Measurements from ENCODE around the gene TEAD3.

Gene TEAD3

GRCh38 chr6:35492258-35492973 is 4.5 kb downstream of the TEAD3 start:
- DNase-seq (ENCODE audit: low read depth, low spot score): no peak

DNA sequence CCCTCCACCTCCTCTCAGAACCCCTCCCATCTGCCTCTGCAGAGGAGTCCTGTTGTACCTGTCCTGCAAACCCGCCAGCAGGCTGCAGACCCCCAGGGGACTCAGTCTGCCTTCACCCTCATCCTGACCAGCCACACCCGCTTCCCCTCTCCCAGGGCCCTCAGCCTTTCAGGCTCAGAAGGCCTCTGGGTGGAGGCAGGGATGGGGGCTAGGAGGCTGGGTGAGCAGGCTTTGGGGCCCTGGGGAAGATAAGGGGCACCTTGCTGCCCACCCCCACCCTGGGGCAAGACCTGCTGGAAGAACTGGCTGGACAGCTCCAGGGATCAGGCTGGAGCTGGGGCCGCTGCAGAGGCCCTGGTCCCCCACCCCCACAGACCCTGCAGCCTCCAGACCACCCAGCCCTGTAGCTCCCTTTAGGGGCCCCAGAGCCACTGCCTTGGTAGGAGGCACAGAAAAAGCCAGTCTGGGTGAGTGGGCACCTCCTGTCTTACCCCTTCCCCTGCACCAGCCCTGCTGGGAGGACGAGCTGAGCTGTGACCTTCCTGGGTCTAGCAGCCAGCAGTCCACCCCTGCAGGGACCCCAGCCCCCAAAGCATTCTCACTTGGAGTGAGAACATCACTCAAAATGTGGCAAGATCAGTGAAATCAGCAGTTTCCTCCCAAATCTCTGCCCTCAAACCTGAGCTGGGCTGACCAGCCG is 5.2 kb downstream of the TEAD3 start:
- no peak for DNase-seq (ENCODE audit: low read depth, low spot score)

- DNase-seq (ENCODE audit: low read depth, low spot score): no peak
These were observed 5.9 kb downstream of the TEAD3 start for GRCh38 chr6:35490821-35491557.

- no peak for DNase-seq (ENCODE audit: low read depth, low spot score)
These were observed 6.7 kb downstream of the TEAD3 start for GRCh38 chr6:35489995-35490791.

DNA sequence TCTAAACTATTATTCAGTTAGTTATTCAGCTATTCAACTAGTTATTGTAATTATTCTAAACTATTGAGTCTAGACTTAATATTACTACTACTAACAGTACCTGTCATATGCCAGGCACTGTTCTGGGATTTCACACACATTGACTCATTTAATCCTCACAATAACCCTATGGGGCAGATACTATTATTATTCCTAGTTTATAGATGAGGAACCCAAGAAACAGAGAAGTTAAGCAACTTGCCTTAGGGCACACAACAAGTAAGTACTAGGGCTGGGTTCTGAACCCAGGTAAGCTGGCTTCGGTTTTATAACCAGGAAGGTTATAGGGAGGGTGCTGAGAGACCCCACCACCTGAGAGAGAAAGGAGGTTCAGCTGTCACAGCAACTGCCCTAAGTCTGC is 7.8 kb downstream of the TEAD3 start:
- DNase-seq (ENCODE audit: low read depth, low spot score): no peak

GRCh38 chr6:35488517-35488862 is 8.4 kb downstream of the TEAD3 start:
- no peak for DNase-seq (ENCODE audit: low read depth, low spot score)

DNA sequence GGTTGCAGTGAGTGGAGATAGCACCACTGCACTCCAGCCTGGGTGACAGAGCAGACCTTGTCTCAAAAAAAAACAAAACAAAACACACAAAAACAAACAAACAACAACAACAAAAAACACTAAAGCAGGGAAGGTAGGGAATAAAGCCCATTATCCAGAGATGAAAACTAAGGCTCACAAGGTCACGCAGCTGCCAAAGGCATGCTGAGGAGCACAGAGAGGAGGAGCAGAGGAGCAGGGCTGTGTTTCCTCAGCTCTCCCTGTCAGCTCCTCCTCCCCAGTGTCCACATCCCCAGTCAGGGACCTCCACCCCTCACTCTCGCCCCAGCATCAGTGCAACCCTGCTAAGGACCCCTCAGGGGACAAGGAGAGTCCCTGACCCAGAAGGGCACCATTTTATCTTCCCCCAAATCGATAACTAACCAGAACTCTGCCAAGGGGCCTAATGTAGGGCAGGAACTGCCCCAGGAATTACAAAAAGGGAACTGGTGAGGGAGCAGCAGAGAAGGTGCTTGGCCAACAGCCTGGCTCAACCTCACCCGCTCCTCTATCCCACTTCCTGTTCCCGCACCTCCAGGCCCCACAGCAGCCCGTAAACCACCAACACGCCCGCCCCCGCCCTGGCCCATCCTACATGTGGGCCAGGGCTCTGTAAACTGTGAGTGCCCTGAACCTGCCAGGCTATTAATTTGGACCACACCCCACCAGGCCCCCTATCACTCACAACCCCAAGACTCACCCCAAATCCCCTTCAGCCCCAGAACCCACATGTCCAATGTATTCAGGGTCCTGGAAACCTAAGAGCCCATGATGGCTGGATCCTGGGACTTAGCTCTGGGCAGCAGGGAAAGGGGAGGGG is 9.0 kb downstream of the TEAD3 start:
- DNase-seq (ENCODE audit: low read depth, low spot score): no peak

- no peak for DNase-seq (ENCODE audit: low read depth, low spot score)
These were observed 10.6 kb downstream of the TEAD3 start for GRCh38 chr6:35486005-35486925.

GRCh38 chr6:35485402-35485877 is 11.4 kb downstream of the TEAD3 start:
- DNase-seq (ENCODE audit: low read depth, low spot score): no peak

DNA sequence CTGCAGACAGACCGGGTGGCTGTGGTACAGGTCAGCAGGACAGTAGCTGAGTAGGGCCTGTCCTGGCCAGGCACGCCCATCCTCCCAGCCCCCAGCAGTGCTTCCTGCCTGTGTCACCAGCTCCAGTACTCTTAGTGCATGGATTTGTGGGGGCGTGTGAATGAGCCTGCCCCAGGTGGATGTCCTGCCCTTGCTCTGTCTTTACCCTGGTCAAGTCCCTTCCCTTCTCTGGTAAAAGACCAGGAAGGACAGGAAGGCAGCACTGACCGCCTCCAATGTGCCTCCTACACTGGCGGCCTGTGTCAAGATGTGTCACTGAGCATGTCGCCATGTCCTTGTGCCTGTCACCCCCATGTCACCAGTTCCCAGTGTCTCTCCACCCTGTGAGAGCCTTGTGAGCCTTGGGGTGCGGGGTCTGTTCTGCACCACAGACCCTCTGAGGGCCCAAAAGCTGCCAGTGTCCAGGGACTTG is 11.9 kb downstream of the TEAD3 start:
- DNase-seq (ENCODE audit: low read depth, low spot score): no peak

DNA sequence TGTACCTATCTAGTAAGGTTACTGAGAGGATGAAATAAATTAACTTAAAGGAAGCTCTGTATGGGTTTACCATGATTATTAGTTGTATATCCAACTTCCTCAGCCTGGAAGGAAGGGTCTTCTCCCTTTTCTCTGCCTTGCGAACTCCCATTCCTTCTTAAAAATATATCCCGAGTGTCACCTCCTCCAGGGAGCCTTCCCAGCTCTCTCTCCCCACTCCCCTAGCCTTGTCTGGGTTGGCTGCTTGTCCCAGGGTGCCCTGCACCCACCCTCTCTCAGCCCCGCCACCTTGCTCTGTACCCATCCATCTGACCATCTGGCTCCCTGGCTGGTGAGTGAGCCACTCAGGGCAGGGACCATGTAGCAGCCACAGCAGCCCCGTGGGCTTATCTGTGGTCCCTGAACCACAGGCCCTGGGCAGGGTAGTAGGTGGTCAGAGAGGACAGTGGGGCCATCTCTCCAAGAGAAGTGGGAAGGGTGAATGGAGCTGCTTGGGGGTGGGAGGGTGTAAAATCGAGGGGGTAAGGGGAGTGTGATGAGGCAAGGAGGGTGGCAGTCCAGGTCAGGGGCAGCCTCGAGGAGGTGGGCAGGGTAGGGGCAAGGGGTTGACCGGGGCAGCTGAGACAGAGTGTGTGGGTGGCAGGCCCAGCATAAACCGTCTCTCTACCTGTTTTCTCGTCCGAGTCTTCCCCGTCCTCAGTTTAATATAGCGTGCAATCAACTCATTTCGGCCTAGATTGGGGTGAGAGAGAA is 12.8 kb downstream of the TEAD3 start:
- no peak for DNase-seq (ENCODE audit: low read depth, low spot score)

DNA sequence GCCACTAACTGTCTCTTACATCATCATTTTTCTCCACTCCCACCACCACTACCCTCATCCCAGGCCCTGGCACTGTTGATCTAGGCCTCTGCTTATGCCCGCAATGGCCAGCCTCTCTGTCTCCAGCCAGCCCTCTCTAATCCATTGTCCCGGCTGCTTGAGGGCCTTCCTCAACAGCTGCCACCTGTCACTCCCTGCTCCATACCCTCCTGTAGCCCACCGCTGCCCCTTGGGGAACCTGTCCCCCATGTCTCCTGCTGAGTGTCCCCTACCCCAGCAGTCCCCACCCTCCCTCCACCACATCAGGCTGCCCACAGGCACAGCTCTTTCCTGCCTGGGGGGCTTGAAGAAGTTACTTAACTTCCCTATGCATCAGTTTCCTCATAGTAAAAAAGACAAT is 13.4 kb downstream of the TEAD3 start:
- no peak for DNase-seq (ENCODE audit: low read depth, low spot score)

DNA sequence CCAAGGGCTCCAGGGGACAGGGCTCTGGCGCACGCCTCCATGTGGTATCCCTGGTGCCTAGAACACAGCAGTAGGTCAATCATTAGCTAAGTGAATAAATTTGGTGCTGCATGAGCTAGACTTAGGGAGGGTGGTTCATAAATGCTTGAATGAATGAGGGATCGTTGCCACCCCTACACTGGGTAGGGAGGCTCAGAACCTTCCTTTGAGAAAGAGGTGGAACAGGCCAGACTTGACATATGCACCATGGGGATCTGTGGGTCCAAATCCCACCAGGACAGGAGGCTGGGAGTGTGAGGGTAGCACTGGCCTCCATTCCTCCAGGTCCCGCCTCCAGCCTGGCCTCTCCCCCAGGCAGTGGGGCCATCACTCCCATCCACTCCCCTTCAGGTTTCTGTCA is 13.8 kb downstream of the TEAD3 start:
- DNase-seq (ENCODE audit: low read depth, low spot score): no peak

DNA sequence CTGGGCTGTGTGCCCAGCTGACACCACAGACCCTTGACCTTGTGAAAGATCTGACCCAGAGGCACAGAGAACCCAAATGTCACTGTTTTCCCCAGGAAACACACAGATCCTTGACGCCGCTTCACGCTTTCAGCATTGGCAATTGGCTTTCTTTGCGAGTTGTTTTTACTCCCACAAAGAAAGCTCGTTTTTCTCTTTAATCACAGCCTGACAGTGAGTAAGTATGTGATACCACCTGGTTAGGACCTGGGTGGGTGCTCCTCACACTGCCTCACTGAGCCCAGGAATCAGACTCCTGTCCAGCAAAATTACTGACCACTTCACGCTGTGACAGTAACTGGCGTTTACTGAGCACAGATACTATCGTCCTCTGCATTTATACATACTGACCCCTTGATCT is 15.7 kb downstream of the TEAD3 start:
- DNase-seq (ENCODE audit: low read depth, low spot score): no peak

GRCh38 chr6:35480176-35480575 is 16.7 kb downstream of the TEAD3 start:
- DNase-seq (ENCODE audit: low read depth, low spot score): no peak

GRCh38 chr6:35478259-35478658 is 18.6 kb downstream of the TEAD3 start:
- no peak for DNase-seq (ENCODE audit: low read depth, low spot score)

DNA sequence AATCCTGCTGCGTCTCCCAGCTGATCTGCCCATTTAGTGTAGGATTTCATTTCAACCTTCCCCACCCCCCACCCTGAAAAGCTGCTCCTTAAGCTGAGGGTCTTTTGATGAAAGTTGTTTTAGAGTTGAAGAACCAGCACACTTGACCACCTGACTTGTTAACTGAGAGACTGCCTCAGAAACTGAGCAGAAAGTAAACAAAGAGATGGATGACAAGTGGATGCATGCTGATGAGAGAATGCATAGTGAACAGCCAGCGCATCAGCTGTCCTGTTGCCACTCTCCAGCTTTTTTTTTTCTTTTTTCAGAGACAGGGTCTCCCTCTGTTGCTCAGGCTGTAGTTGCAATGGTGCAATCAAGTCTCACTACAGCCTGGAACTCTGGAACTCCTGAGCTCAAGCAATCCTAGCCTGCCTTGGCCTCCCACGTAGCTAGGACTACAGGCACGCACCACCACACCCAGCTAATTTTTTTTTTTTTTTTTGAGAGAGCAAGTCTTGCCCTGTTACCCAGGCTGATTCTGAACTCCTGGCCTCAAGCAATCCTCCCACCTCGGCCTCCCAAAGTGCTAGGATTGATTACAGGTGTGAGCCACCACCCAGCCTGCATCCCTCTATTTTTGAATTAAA is 19.2 kb downstream of the TEAD3 start:
- no peak for DNase-seq (ENCODE audit: low read depth, low spot score)

DNA sequence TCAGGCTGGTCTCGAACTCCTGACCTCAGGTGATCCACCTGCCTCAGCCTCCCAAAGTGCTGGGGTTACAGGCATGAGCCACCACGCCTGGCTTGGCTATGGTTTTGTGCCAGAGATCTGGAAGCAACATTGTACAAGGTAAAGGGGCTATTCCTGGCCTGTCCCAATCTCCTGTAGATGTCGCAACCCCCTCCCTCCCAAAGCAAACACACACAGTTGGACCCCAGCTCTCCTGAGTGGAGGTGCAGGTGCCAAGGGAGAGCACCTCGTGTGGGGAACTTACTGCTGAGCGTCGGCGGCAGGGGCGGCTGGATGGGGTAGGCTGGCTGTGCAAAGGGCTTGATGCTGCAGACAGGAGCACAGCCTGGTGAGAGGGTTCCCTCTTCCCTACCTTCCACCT is 19.9 kb downstream of the TEAD3 start:
- no peak for DNase-seq (ENCODE audit: low read depth, low spot score)

DNA sequence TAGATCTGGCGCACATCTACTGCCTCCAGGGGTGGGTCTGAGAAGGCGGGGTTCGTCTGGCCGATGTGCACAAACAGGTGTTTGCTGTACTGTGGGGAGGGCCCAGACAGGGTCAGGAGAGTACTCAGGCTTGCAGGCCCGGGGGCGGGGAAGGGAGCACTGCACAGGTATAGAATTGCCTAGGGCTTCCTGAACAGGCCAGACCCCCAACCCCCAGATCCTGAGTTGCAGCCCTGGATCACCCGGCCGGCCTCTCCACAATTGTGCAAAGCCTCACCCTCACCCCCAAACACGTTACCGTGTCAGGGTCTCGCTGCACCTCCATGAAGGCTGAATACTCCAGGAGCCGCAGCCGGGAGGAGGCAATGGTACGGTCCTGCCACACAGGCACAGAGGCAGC is 20.9 kb downstream of the TEAD3 start:
- no peak for DNase-seq (ENCODE audit: low read depth, low spot score)

Measured in iPS DF 19.7 (cell line).